Left lung (tissue), 10 donors: ENCODE results near the gene TRABD. TPM values are rescaled to one million over a fixed set of nuclear protein-coding genes. Genes with fewer than 3 reads are reported as not detected.
"Not testable (repeated sequence)": the region's sequence is repeated elsewhere in the genome, so short reads cannot be mapped to it uniquely, and the experiment has no call there.

Experiments
- ATAC-seq: fragments of 200-7000 bp; cut with Tn5 transposase; one replicate; pipeline ENCODE4 v1.9.1; 2020; ENCODE audit warnings: moderate library complexity
- DNase-seq, 4 donors: peaks; one replicate each; pipeline ENCODE4 v3.0.0-alpha.2; 2013 to 2020
- H3K27ac ChIP-seq, 2 donors: fragments of 200-600 bp; sonication (generic) in 1 of 2; one replicate each; pipeline versions ENCODE4 v1.5.0 to v1.8.0; 2020 to 2021
- H3K27me3 ChIP-seq, 2 donors: fragments of 200-600 bp; sonication (generic) in 1 of 2; one replicate each; pipeline versions ENCODE4 v1.5.0 to v1.8.0; 2020 to 2021
- H3K36me3 ChIP-seq, 2 donors: fragments of 200-600 bp; sonication (generic) in 1 of 2; one replicate each; pipeline versions ENCODE4 v1.5.0 to v1.8.0; 2020 to 2021
- H3K4me1 ChIP-seq, 2 donors: fragments of 200-600 bp; one replicate each; pipeline ENCODE4 v1.8.0; 2021
- H3K4me3 ChIP-seq, 2 donors: fragments of 200-600 bp; sonication (generic) in 1 of 2; one replicate each; pipeline versions ENCODE4 v1.5.0 to v1.8.0; 2020 to 2021; ENCODE audit warnings: mild to moderate bottlenecking in 1 of 2
- H3K9me3 ChIP-seq, 2 donors: fragments of 200-600 bp; sonication (generic) in 1 of 2; one replicate each; pipeline versions ENCODE4 v1.5.0 to v1.8.0; 2020 to 2021
- intact Hi-C, 2 donors: fragments of 100-400 bp; cut with DNase I; formaldehyde crosslinking; loops; one replicate each; pipeline versions ENCODE4 v1.11.2 to v1.14.2; 2022
- polyA plus RNA-seq, 6 donors: library from polyadenylated mRNA; unstranded; fragments of 120-200 nt; gene quantifications; one replicate each; pipeline ENCODE4 v1.2.1, GENCODE V29; 2013; ENCODE audit not compliant: insufficient read length in 6 of 6
- total RNA-seq, 2 donors: library from RNA; stranded (reverse); fragmentation: NEBNext Ultra II Directional; extraction: Animal tissue kit (Norgen Biotek cat#: 25700); gene quantifications; one replicate each; pipeline ENCODE4 v1.2.1, GENCODE V29; 2021
- TF ChIP-seq, protein P1 (sequence below), 2 donors: fragments of 200-600 bp; sonication (generic) in 1 of 2; IDR thresholded peaks; one replicate each; pipeline versions ENCODE4 v1.5.0 to v1.8.0; 2021; ENCODE audit warnings: antibody characterized with exemption in 2 of 2
- donor health status: DM: no; HTN: yes; CAD: no.
- donor health status: DM: no; HTN: no; CAD: no.

TRABD gene
- total and polyA plus RNA-seq, 8 donors = 16.0 to 54.2 (median 24.4) TPM

DNA sequence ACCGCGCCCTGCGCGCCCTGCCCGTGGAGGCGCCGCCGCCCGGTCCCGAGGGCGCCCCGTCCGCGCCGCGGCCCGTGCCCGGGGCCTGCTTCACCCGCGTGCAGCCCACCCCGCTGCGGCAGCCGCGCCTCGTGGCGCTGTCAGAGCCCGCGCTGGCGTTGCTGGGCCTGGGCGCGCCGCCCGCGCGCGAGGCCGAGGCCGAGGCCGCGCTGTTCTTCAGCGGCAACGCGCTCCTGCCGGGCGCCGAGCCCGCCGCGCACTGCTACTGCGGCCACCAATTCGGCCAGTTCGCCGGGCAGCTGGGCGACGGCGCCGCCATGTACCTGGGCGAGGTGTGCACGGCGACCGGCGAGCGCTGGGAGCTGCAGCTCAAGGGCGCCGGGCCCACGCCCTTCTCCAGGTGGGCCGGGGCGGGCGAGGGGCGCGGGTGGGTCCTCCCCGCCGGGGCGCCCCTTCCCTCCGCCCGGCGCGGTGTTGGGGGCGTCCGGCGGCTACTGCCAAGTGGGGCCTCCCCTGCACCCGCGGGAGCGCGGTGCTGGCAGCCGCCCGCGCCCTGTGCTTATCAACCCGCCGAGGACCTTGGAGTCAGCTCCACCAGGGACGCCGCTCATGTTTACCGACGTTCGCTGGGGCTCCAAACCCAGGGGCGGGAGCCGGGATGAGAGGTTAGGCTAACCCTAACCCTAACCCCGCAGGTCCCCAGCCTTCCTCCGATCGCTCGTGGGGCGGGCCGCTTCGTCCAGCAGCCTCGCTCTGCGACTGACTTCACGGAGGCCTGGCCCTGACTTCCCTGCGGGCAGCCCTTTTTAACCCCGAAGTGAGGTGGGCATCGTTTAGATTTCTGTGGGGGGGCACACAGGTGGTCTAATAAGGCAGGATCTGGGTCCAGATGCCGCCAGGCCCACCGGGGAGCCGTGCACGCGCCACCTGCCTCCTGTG, 15.7 kb downstream of the TRABD start:
- no peak for DNase-seq

DNA sequence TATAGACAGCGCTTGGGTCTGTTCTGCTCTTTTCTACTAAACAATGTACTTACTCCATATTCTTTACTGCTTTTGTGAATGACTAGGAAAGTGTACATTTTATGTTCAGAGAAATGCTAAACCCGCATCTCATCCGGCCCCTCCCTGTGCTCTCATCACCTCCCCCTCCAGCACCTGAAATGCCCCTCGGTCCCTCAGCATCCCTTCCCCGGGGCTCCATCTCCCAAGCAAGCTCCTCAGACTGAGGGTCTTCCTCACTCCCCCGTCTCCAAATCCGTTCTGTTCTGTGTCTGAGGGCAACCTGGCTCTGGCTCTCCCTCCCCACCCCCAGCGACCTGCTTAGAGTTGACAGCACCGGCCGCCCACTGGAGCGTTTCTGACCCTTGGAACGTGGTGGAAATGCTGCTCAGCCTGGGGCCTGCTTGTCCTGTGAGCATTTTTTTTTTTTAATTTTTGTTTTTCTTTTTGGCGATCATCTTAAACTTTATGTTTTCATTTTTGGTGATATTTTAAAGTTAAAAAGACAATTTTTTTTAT, 16.5 kb downstream of the TRABD start:
- TF ChIP-seq, protein P1, sequence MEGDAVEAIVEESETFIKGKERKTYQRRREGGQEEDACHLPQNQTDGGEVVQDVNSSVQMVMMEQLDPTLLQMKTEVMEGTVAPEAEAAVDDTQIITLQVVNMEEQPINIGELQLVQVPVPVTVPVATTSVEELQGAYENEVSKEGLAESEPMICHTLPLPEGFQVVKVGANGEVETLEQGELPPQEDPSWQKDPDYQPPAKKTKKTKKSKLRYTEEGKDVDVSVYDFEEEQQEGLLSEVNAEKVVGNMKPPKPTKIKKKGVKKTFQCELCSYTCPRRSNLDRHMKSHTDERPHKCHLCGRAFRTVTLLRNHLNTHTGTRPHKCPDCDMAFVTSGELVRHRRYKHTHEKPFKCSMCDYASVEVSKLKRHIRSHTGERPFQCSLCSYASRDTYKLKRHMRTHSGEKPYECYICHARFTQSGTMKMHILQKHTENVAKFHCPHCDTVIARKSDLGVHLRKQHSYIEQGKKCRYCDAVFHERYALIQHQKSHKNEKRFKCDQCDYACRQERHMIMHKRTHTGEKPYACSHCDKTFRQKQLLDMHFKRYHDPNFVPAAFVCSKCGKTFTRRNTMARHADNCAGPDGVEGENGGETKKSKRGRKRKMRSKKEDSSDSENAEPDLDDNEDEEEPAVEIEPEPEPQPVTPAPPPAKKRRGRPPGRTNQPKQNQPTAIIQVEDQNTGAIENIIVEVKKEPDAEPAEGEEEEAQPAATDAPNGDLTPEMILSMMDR (IDR thresholded peaks at IDR 0.05) = no peak
- Histone ChIP-seq H3K27me3 (no peaks in the 10 kb centered on the region), H3K9me3 (no peaks in the 10 kb centered on the region), H3K36me3 (peaks cover 0 to 38% of the 10 kb centered on the region in 2 donors), H3K27ac (no peak overlapping the region), H3K4me3 (peak overlapping the region; percentile 75 to 82), H3K4me1 (peaks cover 8 to 64% of the 10 kb centered on the region in 2 donors)
- intact Hi-C loops = no loop called here
- no peak for DNase-seq
- no peak for ATAC-seq

More for the DNA sequence above, 15.7 kb downstream of the TRABD start:
- Histone ChIP-seq H3K36me3 (peaks cover 0 to 38% of the 10 kb centered on the region in 2 donors), H3K27ac (peak overlapping the region in 1 of 2 donors; percentile 80), H3K27me3 (no peaks in the 10 kb centered on the region), H3K9me3 (no peaks in the 10 kb centered on the region), H3K4me1 (peaks cover 8 to 56% of the 10 kb centered on the region in 2 donors), H3K4me3 (peak overlapping the region; percentile 75 to 82)
- peak; percentile 7 for ATAC-seq
- TF ChIP-seq, protein P1 (IDR thresholded peaks at IDR 0.05) = no peak
- intact Hi-C loops = no loop called here

DNA sequence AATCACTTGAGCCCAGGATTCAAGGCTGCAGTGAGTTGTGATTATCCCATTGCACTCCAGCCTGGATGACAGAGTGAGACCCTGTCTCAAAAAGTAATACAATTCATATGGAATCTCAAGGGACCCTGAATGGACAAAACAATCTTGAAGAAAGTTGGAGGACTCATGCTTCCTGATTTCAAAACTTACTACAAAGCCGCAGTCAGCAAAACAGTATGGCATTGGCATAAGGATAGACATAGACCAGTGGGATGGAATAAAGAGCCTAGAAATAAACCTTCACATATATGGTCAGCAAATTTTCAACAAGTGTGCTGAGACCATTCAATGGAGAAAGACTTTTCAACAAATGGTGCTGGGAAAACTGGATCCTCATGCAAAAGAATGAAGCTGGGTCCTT, 17.6 kb downstream of the TRABD start:
- Histone ChIP-seq H3K36me3 (peaks cover 0 to 38% of the 10 kb centered on the region in 2 donors), H3K27me3 (no peaks in the 10 kb centered on the region), H3K4me1 (peaks cover 8 to 71% of the 10 kb centered on the region in 2 donors), H3K4me3 (no peak overlapping the region), H3K9me3 (no peaks in the 10 kb centered on the region), H3K27ac (no peak overlapping the region)
- DNase-seq (no peak), ATAC-seq (no peak)
- TF ChIP-seq, protein P1 (IDR thresholded peaks at IDR 0.05) = no peak
- intact Hi-C loops = no loop called here

DNA sequence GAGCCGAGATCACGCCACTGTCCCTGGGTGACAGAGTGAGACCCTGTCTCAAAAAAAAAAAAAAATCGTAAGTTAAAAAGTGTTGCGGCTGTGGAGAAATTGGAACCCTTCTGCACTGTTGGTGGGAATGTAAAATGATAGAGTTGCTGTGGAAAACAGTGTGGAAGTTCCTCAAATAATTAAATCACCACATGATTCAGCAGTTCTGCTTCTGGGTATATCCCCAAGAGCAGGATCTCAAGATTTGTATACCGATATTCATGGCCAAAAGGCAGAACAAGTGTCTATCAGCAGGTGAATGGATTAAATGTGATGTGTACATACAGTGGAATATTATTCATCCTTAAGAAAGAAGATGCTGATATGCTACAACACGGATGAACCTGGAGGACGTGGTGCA, 18.9 kb downstream of the TRABD start:
- Histone ChIP-seq H3K9me3 (no peaks in the 10 kb centered on the region), H3K4me1 (peaks cover 8 to 68% of the 10 kb centered on the region in 2 donors), H3K36me3 (peaks cover 0 to 37% of the 10 kb centered on the region in 2 donors), H3K27me3 (no peaks in the 10 kb centered on the region), H3K27ac (peak overlapping the region in 1 of 2 donors; percentile 34), H3K4me3 (peak overlapping the region in 1 of 2 donors; percentile 8)
- ATAC-seq = no peak
- TF ChIP-seq, protein P1 (IDR thresholded peaks at IDR 0.05) = no peak
- no peak for DNase-seq
- intact Hi-C loops = no loop called here

DNA sequence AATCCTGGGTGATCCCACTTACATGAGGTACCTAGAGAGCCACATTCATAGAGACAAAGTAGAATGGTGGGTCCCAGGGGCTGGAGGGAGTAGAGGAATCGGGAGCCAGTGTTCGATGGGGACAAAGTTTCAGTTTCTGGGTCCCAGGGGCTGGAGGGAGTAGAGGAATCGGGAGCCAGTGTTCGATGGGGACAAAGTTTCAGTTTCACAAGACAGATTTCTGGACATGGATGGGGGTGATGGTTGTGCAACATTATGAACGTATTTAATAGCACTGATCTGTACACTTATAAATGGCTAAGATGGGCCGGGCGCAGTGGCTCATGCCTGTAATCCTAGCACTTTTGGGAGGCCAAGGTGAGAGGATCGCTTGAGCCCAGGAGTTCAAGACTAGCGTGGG, 19.3 kb downstream of the TRABD start:
- H3K27me3 ChIP-seq, intact Hi-C loops, H3K9me3 ChIP-seq, ATAC-seq, DNase-seq: not testable (repeated sequence)
- peaks cover 0 to 39% of the 10 kb centered on the region in 2 donors for H3K36me3 ChIP-seq
- H3K4me3 ChIP-seq = peak overlapping the region in 1 of 2 donors; percentile 8
- H3K4me1 ChIP-seq = peaks cover 4 to 68% of the 10 kb centered on the region in 2 donors
- H3K27ac ChIP-seq = peak overlapping the region in 1 of 2 donors; percentile 34
